ENCODE measurements around the gene EPC2.

- TF ChIP-seq CTCF (IDR thresholded peaks at IDR 0.05) (no peak), POLR2A (IDR thresholded peaks at IDR 0.05) (no peak)
These were observed 158.1 kb downstream of the EPC2 start for GRCh38 chr2:148802448-148803220.

All from breast epithelium (tissue), 3 donors.